Activated T-helper 1 cell treated with anti-CD3 and anti-CD28 coated beads, Interleukin-2, amount 50 U/mL, for 16 hours (primary cell): Measurements from ENCODE around the gene DAP.
"Not testable (repeated sequence)": the region's sequence is repeated elsewhere in the genome, so short reads cannot be mapped to it uniquely, and the experiment has no call there.

Source experiments
- DNase-seq, 2 donors: peaks; one replicate each; pipeline ENCODE4 v3.0.0-alpha.2; 2020; ENCODE audit warnings: low read depth in 1 of 2, low spot score in 1 of 2

The DAP gene

GRCh38 chr5:10655972-10656830 lies 104.8 kb downstream of the DAP start:
- DNase-seq: no peak

DNA sequence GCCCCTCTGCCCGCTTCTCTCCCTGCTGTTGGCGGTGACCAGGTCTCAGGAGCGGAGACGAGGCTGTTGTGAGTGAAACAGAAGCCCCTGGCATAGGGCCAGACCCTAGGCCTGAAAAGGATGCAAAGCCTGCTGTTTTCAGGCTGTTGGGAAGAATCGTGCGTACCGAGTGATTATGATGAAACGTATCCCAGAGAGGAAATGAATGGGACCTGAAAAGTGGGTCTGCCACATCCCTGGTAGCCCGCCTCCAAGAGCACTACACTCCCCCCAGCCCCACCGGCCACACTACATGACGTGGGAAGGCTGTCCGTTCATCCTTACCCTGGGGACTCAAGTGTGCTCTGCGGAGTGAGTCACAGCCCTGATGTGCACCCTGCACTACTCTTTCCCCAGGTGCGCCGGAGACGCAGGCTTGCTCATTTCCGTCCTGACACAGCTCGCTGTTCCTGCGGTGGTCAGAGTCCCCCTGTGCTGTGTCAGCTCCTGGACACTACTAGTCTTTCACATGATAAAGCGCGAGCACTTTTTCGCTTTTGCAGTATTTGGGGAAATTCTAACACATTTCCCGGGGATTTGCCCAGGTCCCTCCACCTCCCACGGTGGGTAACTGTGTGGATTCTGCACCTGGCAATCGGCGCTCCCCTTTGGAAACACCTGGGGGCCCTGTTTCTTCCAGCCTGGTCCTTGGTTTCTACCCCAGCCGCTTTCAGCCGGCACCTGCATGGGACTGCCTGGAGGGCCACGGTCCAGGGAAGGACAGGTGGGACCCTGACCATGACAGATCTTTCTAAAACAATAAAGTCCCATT lies 105.7 kb downstream of the DAP start:
- no peak for DNase-seq

DNA sequence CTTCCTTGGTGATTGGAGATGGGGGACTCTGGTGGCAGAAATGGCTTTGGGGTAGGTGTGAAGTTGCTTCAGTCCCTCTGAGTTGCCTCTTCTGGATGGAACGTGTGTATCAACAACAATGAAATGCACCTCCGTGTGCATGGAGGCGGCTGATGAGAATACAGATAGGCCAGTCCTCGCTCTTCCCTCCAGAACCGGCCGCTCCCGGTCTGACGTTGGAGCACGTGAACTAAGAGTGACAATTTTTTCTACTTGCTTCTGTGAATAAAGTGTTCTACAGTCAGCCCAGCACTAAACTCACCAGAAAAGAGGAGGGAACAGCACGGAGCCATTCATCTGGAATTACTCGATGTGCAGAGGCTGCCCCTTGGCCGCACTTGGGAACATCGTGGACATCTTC lies 106.5 kb downstream of the DAP start:
- DNase-seq: no peak

DNA sequence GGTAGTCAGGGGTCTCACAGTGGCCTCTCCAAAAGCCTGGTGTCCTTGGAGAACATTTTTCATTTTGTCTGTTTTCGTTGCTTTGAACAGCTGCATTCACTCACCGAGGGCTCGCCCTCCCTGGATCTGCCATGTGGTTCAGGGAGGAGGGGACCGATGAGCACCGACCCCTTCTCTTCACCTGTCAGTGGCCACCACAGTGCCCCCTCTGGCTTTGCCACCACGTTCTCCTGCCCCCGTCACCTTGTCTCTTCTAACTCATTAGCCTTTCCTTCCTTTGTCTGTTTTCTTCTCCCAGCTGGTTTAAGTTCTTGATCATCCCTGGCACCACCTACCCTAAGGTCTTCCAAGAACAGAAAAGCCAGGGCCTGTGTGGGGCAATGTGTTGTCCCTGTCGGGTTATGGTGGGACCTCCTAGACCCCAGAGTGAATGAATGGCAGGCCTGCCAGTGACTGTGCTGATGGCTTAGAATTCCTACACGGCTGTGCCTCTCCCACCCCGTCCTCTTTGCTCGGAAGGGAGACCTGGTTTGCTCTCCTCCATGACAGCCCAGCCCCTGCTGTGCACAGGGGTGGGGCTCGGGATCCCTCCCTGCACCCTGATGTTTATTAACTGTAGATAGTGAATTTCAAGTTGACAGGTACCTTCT lies 107.2 kb downstream of the DAP start:
- no peak for DNase-seq

GRCh38 chr5:10653043-10653442 lies 108.0 kb downstream of the DAP start:
- no peak for DNase-seq

DNA sequence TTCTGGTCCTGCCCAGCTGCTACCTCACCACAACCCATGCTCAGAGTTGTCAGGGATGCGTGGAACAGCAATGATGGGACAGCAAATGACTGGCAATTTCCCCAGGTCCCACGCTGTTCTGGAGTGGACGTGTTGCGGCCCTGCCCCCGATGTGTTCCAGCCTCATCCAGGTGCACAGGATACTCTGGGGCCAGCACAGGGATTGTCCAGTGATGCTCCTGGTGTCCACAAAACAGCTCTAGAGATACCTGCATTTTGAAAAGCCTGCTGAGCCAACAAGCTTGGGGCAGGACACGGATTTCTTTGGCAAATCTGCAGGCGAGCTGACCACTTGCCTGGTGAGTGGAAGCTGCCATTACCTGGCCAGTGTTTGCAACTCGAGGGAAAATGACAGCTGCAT lies 108.4 kb downstream of the DAP start:
- DNase-seq: no peak

GRCh38 chr5:10652151-10652550 lies 108.9 kb downstream of the DAP start:
- no peak for DNase-seq

DNA sequence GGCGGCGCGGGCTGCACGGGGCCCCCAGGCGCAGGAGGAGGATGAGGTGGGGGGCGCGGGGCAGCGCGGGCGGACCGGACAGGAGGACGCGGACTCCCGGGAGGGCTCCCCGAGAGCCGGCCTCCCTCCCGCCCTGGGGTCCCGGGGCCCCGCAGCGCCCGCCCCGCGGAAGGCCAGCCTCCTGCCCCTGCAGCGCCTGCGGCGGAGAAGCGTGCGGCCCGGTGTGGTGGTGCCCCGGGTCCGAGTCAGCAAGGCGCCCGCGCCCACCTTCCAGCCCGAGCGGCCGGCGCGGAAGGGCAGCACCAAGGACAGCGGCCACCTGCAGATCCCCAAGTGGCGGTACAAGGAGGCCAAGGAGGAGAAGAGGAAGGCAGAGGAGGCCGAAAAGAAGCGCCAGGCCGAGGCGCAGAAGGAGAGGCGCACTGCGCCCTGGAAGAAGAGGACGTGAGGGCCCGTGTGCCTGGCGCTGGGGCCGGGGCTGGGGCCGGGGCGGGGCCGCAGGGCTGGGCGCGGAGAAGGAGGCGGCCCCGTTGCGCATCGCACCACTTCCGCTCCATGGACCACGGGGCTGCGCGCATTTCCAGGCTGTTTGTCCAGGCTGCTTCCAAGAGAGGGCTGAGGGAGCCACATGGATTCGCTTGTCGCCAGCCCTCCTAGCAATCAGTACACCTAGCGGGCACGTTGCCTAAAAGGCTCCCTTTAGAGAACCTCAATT lies 111.2 kb downstream of the DAP start:
- no peak for DNase-seq

- no peak for DNase-seq
Measured at GRCh38 chr5:10648806-10649665, 112.0 kb downstream of the DAP start.

DNA sequence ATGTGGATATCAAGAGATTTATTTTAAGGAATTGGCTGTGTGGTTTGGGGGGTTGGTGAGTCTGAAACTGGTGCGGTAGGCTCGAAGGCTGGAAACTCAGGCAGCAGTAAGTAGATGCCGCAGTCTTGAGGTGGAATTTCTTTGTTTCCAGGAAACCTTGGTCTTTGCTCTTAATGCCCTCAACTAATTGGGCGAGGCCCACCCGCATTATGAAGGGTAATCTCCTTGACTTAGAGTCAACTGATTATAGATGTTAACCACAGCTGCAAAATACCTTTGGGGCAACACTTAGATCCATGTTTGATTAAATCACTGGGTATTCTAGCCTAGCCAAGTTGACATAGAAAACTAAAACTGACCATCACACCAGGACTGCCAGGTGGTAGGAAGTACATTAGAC lies 113.4 kb downstream of the DAP start:
- DNase-seq: no peak

- DNase-seq: no peak
Measured at GRCh38 chr5:10645671-10646070, 115.4 kb downstream of the DAP start.

DNA sequence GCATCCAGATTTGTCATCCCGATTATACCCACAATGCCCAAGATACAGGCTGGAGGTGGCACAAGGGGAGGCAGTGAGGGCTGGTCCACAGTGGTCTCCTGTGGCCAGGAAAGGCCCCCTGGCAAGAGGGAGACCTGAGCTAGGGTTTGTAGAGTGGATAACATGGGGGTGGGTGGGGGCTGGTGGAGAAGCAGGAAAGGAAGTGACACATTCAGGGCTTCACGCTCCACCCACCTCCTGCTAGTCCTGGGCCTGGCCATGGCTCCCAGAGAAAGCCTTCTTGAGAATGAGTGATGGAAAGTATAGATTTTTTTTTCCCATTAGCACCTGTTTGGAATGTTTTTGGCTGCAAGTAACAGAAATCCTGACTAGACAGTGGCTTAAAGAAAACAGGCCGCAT lies 115.9 kb downstream of the DAP start:
- DNase-seq: no peak

- no peak for DNase-seq
Measured at GRCh38 chr5:10644192-10644591, 116.8 kb downstream of the DAP start.

GRCh38 chr5:10642367-10642766 lies 118.7 kb downstream of the DAP start:
- DNase-seq: no peak

DNA sequence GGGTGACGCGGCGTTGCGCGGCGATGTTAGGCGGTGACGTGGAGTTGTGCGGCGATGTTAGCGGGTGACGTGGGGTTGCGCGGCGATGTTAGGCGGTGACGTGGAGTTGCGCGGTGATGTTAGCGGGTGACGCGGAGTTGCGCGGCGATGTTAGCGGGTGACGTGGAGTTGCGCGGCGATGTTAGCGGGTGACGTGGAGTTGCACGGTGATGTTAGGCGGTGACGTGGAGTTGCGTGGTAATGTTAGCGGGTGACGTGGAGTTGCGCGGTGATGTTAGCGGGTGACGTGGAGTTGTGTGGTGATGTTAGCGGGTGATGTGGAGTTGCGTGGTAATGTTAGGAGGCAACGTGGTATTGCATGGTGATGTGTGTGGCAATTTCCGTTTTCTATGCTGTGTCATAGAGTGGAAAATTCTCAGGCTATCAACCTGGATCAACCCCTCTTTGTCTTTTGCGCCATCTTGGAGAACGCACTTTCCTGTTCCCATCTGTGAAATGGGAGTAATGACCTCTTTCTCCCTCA lies 121.1 kb downstream of the DAP start:
- DNase-seq: no peak

GRCh38 chr5:10638723-10639122 lies 122.3 kb downstream of the DAP start:
- not testable (repeated sequence) for DNase-seq

- DNase-seq: no peak
Measured at GRCh38 chr5:10637944-10638343, 123.1 kb downstream of the DAP start.

- no peak for DNase-seq
Measured at GRCh38 chr5:10636363-10637142, 124.5 kb downstream of the DAP start.

DNA sequence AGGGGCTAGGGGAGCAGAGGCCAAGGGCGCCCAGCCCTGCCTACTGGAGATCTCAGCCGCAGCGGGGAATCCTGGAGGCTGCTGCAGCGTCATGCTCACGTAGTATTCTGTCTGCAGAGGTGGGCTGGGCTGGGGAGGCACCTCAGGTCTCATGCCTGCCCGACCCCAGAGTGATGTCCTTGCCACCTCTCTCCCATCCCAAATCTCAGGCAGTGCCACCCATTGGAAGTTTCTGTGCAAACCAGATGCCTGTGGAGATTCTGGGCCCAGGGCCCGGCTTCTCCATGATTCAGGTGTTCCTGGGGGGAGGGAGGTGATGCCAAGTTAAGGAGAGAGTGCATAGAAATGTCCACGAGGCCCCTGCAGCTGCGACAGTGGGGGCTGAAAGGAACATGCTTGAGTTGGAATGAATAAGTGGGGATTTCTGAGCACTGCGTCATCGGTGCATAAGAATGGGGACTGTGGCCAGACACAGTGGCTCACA lies 125.1 kb downstream of the DAP start:
- no peak for DNase-seq
